Measurements from ENCODE around the gene SALL3.

DNA sequence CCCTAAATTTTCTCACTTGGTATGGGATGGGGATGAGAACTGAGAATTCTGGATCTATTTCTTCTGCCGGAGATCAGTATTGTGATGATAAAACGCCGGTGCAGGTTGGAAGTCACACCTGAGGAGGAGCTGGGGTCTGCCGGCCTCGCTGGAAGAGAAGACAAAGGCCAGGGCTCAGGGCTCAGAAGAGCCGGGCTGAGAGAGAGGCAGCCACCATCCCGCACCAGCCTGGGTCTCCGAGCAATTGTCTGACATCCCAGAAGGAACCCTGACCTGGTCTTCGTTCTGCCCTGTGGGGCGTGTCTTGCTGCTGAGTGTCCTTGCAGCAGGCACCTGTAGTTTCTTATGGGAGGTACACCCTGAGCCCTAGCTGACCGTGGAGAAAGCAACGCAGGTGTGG lies 31.4 kb upstream of the SALL3 start:
- TF ChIP-seq POLR2A (IDR thresholded peaks at IDR 0.05) (no peak), EP300 (IDR thresholded peaks at IDR 0.05) (no peak), POLR2AphosphoS5 (IDR thresholded peaks at IDR 0.05) (no peak)
- TF ChIP-seq, protein P1, sequence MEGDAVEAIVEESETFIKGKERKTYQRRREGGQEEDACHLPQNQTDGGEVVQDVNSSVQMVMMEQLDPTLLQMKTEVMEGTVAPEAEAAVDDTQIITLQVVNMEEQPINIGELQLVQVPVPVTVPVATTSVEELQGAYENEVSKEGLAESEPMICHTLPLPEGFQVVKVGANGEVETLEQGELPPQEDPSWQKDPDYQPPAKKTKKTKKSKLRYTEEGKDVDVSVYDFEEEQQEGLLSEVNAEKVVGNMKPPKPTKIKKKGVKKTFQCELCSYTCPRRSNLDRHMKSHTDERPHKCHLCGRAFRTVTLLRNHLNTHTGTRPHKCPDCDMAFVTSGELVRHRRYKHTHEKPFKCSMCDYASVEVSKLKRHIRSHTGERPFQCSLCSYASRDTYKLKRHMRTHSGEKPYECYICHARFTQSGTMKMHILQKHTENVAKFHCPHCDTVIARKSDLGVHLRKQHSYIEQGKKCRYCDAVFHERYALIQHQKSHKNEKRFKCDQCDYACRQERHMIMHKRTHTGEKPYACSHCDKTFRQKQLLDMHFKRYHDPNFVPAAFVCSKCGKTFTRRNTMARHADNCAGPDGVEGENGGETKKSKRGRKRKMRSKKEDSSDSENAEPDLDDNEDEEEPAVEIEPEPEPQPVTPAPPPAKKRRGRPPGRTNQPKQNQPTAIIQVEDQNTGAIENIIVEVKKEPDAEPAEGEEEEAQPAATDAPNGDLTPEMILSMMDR (IDR thresholded peaks at IDR 0.05): no peak

All from gastroesophageal sphincter (tissue), 3 donors.